Measurements from ENCODE around the gene MDFIC.

- TF ChIP-seq POLR2AphosphoS5 (IDR thresholded peaks at IDR 0.05), result no peak
- TF ChIP-seq CTCF (IDR thresholded peaks at IDR 0.05 in 8 of 11, conservative IDR thresholded peaks at IDR 0.05 in 3 of 11), result no peak
- TF ChIP-seq POLR2A (IDR thresholded peaks at IDR 0.05), result no peak
These were observed 83.4 kb downstream of the MDFIC start for GRCh38 chr7:115005251-115005650.
